Measurements from ENCODE around the gene SLC2A6. TPM values are rescaled to one million over a fixed set of nuclear protein-coding genes. Genes with fewer than 3 reads are reported as not detected.

Gene SLC2A6
- total RNA-seq, 2 experiments from 2014 or later = 5.5 to 9.9 TPM

DNA sequence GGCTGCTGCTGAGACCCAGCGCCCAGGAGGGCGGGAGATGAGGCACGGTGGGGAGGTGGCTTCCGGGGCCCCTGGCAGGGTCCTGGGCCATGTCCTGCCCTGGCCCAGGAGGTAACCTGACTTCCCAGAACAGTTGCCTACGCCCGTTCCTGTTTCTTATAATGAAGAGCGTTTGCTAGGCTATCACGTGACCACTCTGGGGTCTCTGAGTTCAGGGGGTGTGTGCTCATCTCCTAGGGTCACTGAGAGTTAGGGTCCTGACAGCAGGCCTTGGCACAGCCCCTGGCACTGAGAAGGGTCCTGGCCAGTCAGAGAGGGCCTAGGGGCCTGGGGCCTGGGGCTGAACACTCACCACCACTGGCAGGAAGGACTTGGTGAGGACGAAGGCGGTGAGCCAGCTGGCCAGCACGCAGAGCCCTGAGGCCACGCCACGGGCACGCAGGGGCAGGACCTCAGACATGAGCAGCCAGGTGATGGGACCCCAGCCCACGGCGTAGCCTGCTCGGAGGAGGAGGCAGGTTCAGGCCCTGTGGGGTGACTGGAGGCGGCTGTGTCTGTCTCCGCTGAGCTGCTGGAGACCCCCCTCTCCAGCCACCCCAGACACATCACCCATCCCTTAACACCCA is 6.0 kb downstream of the SLC2A6 start:
- H3K27ac Mint-ChIP-seq = no peak overlapping the region
- ATAC-seq (no peak), DNase-seq (no peak)
- no peaks in the 10 kb centered on the region for H3K27me3 Mint-ChIP-seq
- H3K4me3 Mint-ChIP-seq = no peak overlapping the region
- no peaks in the 10 kb centered on the region for H3K9me3 Mint-ChIP-seq (ENCODE audit: low read depth)
- H3K36me3 Mint-ChIP-seq = no peaks in the 10 kb centered on the region
- H3K4me1 Mint-ChIP-seq = peaks cover 9% of the 10 kb centered on the region
- CTCF ChIA-PET = interaction anchor here (1.9 kb wide), 1 partner anchor 14 kb away, joined by 6 read pairs; no protein-coding TSS in a partner anchor

DNA sequence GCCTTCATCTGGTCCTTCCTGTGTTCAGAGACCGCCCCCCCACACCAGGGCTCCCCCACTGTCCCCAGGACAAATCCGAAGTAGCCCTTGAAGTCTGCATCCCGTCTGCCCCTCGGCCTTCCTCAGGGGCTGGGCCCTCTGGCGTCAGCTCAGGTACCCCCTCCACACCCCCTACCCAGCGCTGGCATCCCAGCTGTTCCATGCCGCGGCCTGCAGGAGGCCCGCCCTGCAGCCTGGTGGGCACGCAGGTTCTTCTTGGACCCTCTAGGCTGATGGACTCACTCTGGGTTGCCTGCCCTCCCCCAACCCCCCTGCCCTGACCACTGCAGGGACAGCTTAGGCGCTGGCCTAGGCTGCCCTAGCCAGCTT is 6.6 kb downstream of the SLC2A6 start:
- H3K4me3 Mint-ChIP-seq = no peak overlapping the region
- peaks cover 6% of the 10 kb centered on the region for H3K4me1 Mint-ChIP-seq
- H3K9me3 Mint-ChIP-seq (ENCODE audit: low read depth) = no peaks in the 10 kb centered on the region
- no peak overlapping the region for H3K27ac Mint-ChIP-seq
- CTCF ChIA-PET = no interaction called here
- H3K27me3 Mint-ChIP-seq = no peaks in the 10 kb centered on the region
- DNase-seq (no peak), ATAC-seq (no peak)
- H3K36me3 Mint-ChIP-seq = no peaks in the 10 kb centered on the region

DNA sequence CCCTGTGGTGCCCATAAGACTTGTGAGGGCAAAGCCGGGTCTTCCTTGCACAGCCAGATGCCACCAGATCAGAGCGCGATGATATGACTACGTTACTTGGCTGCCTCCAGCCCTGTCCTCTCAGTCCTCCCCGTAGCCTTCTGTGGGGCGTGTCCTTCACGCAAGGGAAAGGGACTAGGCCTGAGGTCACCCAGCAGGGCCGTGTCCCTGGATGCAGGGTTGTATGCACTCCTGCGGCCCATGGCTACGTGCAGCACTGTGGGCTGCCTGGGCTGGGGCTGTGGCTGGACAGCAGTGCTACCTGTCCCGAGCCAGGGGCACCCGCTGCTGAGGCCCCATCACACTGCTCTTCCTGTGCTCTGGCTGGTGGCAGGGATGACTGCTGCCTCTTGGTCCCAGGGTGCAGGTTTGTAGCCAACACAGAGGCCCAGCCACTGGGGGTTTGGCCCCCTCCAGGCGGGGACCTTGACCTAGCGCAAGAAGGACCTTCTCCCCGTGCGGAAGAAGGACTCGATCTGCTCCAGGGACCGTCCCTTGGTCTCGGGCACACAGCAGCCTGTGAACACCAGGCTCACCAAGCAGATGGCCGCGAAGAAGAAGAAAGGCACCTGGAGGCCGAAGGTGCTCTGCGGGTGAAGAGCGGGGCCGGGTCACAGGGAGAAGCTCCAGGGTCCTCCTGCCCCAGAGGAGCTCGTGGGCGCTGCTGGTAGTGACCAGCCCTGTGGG is 7.2 kb downstream of the SLC2A6 start:
- no peak for DNase-seq
- Mint-ChIP-seq H3K9me3 (ENCODE audit: low read depth) (no peaks in the 10 kb centered on the region), H3K36me3 (no peaks in the 10 kb centered on the region), H3K27me3 (no peaks in the 10 kb centered on the region), H3K4me1 (peaks cover 6% of the 10 kb centered on the region), H3K4me3 (no peak overlapping the region), H3K27ac (no peak overlapping the region)
- CTCF ChIA-PET = no interaction called here
- no peak for ATAC-seq

DNA sequence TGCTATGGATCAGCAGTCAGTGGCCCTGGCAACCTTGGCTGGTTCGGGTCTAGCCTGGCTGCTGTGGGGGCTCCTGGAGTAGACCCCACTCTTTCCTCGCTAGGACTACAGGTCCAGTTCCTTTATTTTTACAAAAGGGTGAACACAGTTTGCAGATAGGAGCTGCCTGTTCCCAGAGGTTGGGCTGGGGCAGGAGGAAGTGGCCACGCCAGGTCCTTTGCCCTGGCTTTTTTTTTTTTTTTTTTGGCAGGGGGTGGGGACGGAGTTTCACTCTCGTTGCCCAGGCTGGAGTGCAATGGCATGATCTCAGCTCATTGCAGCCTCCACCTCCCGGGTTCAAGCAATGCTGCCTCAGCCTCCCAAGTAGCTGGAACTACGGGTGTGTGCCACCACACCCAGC is 7.9 kb downstream of the SLC2A6 start:
- no peaks in the 10 kb centered on the region for H3K27me3 Mint-ChIP-seq
- no peak overlapping the region for H3K27ac Mint-ChIP-seq
- H3K4me1 Mint-ChIP-seq = peaks cover 6% of the 10 kb centered on the region
- CTCF ChIA-PET = no interaction called here
- ATAC-seq (no peak), DNase-seq (no peak)
- no peak overlapping the region for H3K4me3 Mint-ChIP-seq
- no peaks in the 10 kb centered on the region for H3K36me3 Mint-ChIP-seq
- H3K9me3 Mint-ChIP-seq (ENCODE audit: low read depth) = no peaks in the 10 kb centered on the region

DNA sequence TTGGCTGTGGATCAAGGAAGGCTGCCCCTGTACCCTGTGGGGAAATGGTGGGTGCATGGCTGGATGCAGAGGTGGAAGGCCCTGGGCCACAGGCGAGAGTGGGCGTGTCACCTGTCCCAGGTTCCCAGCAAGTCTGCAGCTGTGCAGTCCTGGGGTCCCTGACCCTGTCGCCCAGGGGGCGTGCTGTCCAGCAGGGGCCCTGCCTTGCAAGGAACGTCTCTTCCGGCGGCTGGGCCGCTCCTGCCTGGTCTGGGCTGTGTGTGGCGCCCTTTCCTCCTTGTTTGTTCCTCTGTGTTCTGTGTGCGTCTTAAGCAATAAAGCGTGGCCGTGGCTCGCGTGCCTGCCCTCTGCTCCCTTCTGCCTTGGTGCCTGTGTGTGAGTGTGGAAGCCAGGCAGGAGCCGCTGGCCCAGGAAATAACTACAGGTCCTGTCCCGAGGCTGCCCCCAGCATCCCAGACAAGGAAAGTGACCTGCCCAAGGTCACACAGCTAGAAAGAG is 8.4 kb downstream of the SLC2A6 start:
- Mint-ChIP-seq H3K27ac (no peak overlapping the region), H3K4me1 (peaks cover 6% of the 10 kb centered on the region), H3K4me3 (no peak overlapping the region), H3K36me3 (no peaks in the 10 kb centered on the region), H3K9me3 (ENCODE audit: low read depth) (no peaks in the 10 kb centered on the region), H3K27me3 (no peaks in the 10 kb centered on the region)
- no peak for ATAC-seq
- DNase-seq = no peak
- CTCF ChIA-PET = no interaction called here

DNA sequence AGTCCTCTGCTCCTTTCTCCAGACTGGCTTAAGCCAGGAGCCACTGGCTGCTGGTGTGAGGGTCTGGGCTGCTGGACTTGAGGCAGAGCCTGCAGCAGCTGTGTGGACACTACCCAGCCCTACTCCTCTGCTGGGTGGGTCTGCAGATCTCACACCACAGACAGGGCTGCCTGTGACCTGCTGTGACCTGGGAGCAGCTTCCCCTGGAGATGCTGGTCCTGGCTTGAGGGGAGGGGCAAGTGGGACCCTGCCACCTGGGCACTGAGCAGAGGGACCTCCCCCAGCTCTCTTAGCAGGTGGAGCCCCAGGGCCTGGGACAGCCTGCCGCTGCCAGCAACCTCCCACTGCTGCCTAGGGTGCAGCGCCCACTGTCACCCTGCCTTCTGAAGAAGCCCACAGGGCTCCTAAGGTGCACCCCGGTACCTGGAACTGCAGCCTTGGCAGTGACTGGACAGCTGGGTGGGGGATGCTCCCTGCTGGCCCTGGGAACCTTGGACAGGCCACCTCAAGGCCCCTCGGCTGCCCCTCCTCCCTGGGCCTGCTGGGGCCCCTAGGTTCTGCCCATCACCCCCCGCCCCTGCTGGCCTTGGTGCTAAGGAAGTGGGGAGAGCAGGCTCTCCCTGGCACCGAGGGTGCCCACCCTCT is 10.0 kb downstream of the SLC2A6 start:
- ATAC-seq = no peak
- Mint-ChIP-seq H3K9me3 (ENCODE audit: low read depth) (no peaks in the 10 kb centered on the region), H3K27me3 (no peaks in the 10 kb centered on the region), H3K4me1 (no peaks in the 10 kb centered on the region), H3K36me3 (no peaks in the 10 kb centered on the region), H3K4me3 (no peak overlapping the region), H3K27ac (no peak overlapping the region)
- no peak for DNase-seq
- CTCF ChIA-PET = no interaction called here

DNA sequence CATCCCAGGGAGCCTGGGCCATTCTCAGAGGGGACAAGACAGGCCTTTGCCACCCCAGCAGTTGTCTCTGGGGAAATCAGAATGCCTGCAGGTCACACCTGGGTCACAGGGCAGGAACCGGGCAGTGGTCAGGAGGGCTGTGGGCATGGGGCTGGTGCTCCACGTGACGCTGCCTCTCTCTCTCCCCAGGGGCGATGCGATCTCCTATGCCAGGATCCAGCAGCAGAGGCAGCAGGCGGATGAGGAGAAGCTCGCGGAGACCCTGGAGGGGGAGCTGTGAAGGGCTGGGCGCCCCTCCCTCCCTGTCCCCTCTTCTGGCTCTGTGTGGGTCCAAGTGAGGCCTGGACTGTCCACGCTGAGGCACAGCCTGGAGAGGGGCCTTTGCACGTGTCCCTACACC is 10.5 kb downstream of the SLC2A6 start:
- Mint-ChIP-seq H3K4me1 (no peaks in the 10 kb centered on the region), H3K27me3 (no peaks in the 10 kb centered on the region), H3K27ac (no peak overlapping the region), H3K36me3 (no peaks in the 10 kb centered on the region), H3K4me3 (no peak overlapping the region), H3K9me3 (ENCODE audit: low read depth) (no peaks in the 10 kb centered on the region)
- DNase-seq = no peak
- ATAC-seq = no peak
- CTCF ChIA-PET = no interaction called here

DNA sequence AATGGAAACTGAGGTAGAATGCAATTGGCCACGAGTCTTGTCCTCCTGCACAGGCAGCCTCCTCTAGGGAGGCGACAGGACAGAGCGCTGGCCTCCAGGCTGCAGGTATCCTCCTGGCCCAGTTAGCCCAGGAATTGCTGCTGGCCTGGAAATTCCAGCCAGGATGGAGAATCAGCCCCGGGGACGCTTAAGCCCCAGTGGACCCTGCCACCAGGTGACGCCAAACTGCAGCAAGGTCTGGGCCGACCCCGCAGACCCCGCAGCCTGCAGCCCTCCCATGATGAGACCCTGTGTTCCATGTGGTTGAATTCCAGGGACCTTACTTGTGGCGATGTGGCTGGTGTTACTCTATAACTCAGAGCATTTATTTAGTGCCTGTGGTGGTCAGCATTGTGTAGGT is 11.8 kb downstream of the SLC2A6 start:
- Mint-ChIP-seq H3K27ac (no peak overlapping the region), H3K36me3 (no peaks in the 10 kb centered on the region), H3K4me3 (no peak overlapping the region), H3K4me1 (no peaks in the 10 kb centered on the region), H3K27me3 (no peaks in the 10 kb centered on the region), H3K9me3 (ENCODE audit: low read depth) (no peaks in the 10 kb centered on the region)
- CTCF ChIA-PET = no interaction called here
- ATAC-seq (no peak), DNase-seq (no peak)

DNA sequence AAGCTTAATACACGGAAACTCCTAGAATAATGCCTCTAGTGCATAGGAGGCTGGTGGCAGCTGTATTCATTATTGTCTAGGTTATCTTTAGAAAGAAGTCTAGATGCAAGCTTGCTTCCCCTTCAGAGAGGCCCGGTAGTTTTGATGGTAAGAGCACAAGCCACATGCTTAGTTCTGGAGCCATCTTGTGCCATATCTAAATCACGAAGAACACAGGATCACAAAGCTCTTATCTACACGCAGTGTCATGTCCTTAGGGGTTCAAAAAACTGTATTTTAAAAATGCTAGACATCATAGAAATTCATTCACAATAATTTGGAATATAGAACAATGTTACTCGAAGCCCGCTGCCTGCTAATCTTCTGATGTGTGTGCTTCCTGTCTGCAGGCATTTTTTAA is 12.9 kb downstream of the SLC2A6 start:
- Mint-ChIP-seq H3K9me3 (ENCODE audit: low read depth) (no peaks in the 10 kb centered on the region), H3K4me1 (no peaks in the 10 kb centered on the region), H3K36me3 (no peaks in the 10 kb centered on the region), H3K27ac (no peak overlapping the region), H3K27me3 (peaks cover 8% of the 10 kb centered on the region), H3K4me3 (no peak overlapping the region)
- CTCF ChIA-PET = no interaction called here
- no peak for DNase-seq
- no peak for ATAC-seq

DNA sequence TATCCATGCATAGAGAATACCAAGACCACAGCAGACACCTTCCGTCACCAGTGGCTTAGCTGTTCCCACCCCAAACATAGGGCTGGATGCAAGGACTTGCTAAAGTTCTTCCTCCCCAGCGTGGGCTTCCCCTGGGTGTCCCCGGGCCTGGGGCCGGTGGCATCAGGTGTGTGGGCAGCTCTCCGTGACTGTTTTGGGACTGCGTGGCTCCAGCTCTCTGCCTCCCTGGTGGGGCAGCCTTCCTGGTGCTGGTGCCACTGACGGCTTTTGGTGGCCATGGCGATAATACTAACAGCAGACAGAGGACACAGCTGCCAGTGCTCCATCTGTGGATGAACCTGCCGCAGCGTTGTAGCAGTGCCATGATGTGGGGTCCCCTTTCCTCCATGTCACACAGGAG is 14.3 kb downstream of the SLC2A6 start:
- Mint-ChIP-seq H3K4me1 (peaks cover 2% of the 10 kb centered on the region), H3K9me3 (ENCODE audit: low read depth) (no peaks in the 10 kb centered on the region), H3K27me3 (peaks cover 14% of the 10 kb centered on the region), H3K27ac (no peak overlapping the region), H3K4me3 (no peak overlapping the region), H3K36me3 (no peaks in the 10 kb centered on the region)
- no peak for ATAC-seq
- DNase-seq = no peak
- CTCF ChIA-PET = interaction anchor here (1.5 kb wide), 1 partner anchor 59 kb away, joined by 4 read pairs; no protein-coding TSS in a partner anchor

DNA sequence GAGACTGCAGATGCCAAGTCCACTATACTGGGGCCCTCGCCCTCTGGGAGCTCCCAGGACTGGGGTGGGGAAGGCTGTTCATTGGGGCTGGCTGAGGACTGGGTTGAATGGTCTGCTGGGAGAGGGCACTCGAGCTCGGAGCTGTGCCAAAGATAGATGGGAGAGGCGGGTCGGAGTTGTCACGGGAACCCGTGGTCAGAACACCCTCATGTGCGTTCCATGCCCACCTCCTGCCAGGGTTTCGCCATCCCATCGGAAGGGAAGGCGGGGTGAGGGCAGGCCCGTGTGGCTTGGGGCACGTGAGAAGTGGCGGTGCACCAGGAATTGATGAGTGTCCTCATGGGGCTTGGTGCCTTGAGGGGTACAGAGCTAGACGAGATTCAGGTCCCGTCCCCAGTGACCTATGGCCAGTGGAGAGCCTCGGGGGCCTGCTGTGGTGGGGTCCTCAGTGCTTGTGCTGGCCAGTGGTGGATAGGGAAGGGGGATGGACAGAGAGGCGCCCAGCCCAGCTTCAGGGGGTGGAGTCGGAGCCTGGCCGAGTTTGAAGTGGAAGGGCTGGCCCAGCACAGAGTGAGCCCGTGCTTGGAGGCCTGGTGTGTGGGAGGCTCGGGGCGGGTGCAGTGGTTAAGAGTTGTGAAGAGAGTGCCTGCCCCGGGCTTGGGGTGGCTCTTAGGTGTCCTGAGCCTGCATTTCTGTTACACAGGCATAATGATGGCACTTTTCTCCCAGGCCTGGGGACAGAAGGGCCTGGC is 14.9 kb downstream of the SLC2A6 start:
- H3K4me1 Mint-ChIP-seq = peaks cover 2% of the 10 kb centered on the region
- CTCF ChIA-PET = interaction anchor here (1.5 kb wide), 1 partner anchor 58 kb away, joined by 4 read pairs; no protein-coding TSS in a partner anchor
- ATAC-seq (no peak), DNase-seq (no peak)
- H3K27ac Mint-ChIP-seq = no peak overlapping the region
- no peak overlapping the region for H3K4me3 Mint-ChIP-seq
- H3K27me3 Mint-ChIP-seq = peaks cover 14% of the 10 kb centered on the region
- no peaks in the 10 kb centered on the region for H3K9me3 Mint-ChIP-seq (ENCODE audit: low read depth)
- no peaks in the 10 kb centered on the region for H3K36me3 Mint-ChIP-seq

DNA sequence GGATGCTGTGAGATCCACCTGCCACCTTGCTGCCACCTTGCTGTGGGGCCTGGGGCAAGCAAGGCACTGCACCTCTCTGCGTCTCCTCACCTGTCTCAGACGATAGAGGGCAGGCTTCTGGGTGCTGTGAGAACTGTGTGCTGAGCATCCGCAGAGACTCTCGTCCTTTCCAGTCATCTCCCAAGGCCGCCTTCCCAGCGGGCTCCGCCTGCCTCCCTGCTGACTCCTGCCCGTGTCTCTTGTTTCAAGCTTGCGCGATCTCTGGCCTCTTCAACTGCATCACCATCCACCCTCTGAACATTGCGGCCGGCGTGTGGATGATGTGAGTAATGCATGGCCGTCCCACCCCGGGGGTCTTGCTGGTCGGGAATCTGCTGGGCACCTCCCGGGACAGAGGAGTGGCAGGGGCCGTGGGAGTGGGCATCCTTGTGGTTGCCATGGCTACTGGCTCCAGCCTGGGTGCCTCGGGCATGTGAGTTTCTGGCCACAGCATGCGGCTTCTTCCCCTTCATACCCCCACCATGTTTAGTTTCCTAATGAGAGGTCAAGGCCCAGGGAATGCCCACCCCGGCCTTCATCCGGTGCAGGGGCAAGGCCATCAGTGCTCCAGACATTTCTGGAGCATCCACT is 15.6 kb downstream of the SLC2A6 start:
- Mint-ChIP-seq H3K4me3 (no peak overlapping the region), H3K27me3 (peaks cover 20% of the 10 kb centered on the region), H3K27ac (no peak overlapping the region), H3K4me1 (peaks cover 2% of the 10 kb centered on the region), H3K36me3 (no peaks in the 10 kb centered on the region), H3K9me3 (ENCODE audit: low read depth) (no peaks in the 10 kb centered on the region)
- no peak for DNase-seq
- no peak for ATAC-seq
- CTCF ChIA-PET = interaction anchor here (0.5 to 1.5 kb wide), 2 partner anchors 57 to 613 kb away, joined by 3 to 4 read pairs; no protein-coding TSS in a partner anchor

DNA sequence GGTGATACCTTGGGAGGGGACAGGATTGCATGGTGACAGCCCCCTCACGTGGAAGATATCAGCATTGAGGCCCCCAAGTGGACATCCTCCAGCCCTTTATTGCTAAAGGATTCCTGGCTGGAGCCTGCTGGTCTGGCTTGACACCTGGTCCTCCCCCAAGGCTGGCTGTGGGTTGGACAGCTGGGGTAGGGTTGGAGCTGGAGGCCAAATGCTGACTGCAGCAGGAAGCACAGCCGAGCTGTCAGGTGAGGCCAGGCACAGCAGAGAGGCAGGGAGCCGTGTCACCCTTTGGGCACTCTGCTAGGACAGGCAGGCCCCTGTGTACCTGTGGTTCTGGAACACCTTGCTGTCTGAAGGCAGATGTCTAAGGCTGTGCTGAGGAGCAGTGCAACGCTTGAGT is 16.9 kb downstream of the SLC2A6 start:
- DNase-seq = no peak
- Mint-ChIP-seq H3K4me1 (peaks cover 2% of the 10 kb centered on the region), H3K36me3 (no peaks in the 10 kb centered on the region), H3K27me3 (peaks cover 20% of the 10 kb centered on the region), H3K4me3 (no peak overlapping the region), H3K27ac (no peak overlapping the region), H3K9me3 (ENCODE audit: low read depth) (no peaks in the 10 kb centered on the region)
- ATAC-seq = no peak
- CTCF ChIA-PET = interaction anchor here (0.9 to 1.1 kb wide), 2 partner anchors 16 to 18 kb away, joined by 3 read pairs; no protein-coding TSS in a partner anchor

All from activated CD8-positive, alpha-beta memory T cell treated with anti-CD3 and anti-CD28 coated beads, Interleukin-2, amount 10 ng/mL, durations not matched to agents 7 days and 5 days (primary cell).